GM12875 (cell line): ENCODE measurements around the gene GBP2.
"Not testable (repeated sequence)": the region's sequence is repeated elsewhere in the genome, so short reads cannot be mapped to it uniquely, and the experiment has no call there.

Source experiments
- H3K4me3 ChIP-seq: one replicate; pipeline ENCODE4 v1.5.1; 2011; ENCODE audit warnings: low read depth, low read length, control low read depth
- TF ChIP-seq, protein P1 (sequence below): IDR thresholded peaks from 2 replicates; pipeline ENCODE4 v1.5.1; 2011; ENCODE audit warnings: low read depth, mild to moderate bottlenecking, control low read depth, inconsistent platforms, low read length, moderate library complexity, borderline replicate concordance; ENCODE audit not compliant: insufficient read depth

The GBP2 gene

DNA sequence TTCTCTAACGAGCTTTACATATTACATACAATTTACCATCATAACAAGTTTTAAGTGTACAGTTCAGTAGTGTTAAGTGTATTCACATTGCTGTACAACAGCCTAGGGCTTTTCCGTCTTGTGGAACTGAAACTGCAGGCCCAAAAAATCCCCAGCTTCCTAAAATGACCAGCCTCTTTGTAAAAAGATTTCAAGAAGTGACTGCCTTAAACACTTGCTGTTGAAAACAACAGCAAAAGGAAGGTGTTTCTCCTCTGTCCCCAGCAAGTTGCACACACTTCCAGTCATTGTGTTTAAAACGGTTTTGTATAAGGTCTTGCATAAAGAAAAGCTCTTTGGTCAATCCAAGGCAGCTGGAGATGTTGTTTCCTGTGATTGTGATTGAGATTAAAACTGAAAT lies 44.9 kb downstream of the GBP2 start:
- TF ChIP-seq, protein P1, sequence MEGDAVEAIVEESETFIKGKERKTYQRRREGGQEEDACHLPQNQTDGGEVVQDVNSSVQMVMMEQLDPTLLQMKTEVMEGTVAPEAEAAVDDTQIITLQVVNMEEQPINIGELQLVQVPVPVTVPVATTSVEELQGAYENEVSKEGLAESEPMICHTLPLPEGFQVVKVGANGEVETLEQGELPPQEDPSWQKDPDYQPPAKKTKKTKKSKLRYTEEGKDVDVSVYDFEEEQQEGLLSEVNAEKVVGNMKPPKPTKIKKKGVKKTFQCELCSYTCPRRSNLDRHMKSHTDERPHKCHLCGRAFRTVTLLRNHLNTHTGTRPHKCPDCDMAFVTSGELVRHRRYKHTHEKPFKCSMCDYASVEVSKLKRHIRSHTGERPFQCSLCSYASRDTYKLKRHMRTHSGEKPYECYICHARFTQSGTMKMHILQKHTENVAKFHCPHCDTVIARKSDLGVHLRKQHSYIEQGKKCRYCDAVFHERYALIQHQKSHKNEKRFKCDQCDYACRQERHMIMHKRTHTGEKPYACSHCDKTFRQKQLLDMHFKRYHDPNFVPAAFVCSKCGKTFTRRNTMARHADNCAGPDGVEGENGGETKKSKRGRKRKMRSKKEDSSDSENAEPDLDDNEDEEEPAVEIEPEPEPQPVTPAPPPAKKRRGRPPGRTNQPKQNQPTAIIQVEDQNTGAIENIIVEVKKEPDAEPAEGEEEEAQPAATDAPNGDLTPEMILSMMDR = no peak
- no peak overlapping the region for H3K4me3 ChIP-seq

DNA sequence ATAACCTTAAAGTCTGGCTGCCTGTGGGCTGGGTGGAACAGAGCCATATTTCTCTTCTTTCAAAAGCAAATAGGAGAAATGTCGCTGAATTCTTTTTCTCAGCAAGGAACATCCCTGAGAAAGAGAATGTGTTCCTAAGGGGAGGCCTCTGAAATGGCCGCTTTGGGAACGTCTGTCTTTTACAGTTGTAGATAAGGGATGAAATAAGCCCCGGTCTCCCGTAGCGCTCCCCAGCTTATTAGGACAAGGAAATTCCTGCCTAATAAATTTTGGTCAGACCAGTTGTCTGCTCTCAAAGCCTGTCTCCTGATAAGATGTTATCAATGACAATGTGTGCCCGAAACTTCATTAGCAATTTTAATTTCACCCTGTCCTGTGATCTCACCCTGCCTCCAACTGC lies 45.8 kb downstream of the GBP2 start:
- H3K4me3 ChIP-seq = not testable (repeated sequence)

DNA sequence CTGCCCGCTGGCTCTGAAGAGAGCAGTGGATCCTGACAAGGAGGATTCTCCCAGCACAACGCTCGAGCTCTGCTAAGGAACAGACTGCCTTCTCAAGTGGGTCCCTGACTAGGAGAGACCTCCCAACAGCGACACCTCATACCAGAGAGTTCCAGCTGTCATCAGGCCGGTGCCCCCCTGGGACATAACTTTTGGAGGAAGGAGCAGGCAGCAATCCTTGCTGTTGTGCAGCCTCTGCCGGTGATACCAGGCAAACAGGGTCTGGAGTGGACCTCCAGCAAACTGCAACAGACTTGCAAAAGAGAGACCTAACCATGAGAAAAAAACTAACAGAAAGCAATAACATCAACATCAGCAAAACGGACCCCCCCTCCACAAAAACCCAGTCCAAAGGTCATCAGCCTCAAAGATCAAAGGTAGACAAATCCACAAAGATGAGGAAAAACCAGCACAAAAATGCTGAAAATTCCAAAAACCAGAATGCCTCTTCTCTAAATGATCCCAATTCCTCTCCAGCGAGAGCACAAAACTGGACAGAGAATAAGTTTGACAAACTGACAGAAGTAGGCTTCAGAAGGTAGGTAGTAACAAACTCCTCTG lies 53.3 kb downstream of the GBP2 start:
- H3K4me3 ChIP-seq = not testable (repeated sequence)

DNA sequence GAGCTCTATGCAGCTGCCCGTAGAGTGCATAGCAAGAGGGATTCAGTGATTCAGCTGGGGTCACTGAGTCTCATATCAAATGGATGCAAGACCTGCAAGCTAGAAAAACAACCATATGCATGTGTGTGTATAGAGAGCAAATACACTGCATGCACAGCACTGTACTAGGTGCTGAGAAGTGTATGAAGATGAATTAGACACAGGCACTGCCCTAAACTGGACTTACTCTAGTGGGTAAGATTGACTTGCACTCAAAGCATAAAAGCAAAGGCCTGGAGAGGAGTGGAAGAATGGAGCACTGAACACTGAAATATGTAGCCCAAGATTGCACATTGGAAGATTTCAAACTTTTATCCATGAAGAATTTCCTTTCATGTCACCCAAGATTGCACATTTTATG lies 55.4 kb downstream of the GBP2 start:
- TF ChIP-seq, protein P1 = no peak

DNA sequence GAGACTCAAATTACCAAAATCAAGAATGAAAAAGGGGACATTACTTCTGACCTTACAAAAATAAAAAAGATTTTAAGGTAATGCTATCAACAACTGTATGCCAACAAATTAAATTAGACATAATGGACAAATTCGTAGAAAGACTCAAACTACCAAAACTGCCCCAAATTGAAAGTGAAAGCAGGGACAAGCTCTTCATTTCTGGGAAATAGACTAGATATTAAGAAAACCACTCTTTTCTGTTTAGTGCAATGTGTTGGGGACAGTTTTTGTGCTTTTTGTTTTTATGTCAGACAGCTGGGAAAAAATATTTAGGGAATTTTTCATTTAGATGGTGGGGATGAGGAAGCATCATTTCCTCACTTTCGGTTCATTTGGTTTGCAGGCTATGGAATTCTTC lies 56.0 kb downstream of the GBP2 start:
- TF ChIP-seq, protein P1 = no peak
- no peak overlapping the region for H3K4me3 ChIP-seq

More for the DNA sequence above, 55.4 kb downstream of the GBP2 start:
- H3K4me3 ChIP-seq = no peak overlapping the region

DNA sequence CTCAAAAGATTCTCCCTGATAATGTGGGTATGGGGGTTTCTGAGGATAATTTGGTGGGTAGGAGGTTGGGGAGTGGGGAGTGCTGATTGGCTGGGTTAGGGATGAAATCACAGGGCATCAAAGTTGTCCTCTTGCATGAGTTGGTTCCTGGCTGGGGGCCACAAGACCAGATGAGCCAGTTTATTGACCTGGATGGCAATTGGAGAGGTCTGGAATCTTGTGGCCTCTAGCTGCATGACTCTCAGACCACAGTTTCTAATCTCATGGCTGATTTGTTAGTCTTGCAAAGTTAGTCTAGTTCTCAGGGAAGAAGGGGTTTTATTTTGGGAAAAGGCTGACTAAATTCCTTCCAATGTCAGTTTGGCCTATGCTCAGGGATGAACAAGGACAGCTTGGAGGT lies 57.6 kb downstream of the GBP2 start:
- TF ChIP-seq, protein P1 = no peak
- H3K4me3 ChIP-seq = no peak overlapping the region

DNA sequence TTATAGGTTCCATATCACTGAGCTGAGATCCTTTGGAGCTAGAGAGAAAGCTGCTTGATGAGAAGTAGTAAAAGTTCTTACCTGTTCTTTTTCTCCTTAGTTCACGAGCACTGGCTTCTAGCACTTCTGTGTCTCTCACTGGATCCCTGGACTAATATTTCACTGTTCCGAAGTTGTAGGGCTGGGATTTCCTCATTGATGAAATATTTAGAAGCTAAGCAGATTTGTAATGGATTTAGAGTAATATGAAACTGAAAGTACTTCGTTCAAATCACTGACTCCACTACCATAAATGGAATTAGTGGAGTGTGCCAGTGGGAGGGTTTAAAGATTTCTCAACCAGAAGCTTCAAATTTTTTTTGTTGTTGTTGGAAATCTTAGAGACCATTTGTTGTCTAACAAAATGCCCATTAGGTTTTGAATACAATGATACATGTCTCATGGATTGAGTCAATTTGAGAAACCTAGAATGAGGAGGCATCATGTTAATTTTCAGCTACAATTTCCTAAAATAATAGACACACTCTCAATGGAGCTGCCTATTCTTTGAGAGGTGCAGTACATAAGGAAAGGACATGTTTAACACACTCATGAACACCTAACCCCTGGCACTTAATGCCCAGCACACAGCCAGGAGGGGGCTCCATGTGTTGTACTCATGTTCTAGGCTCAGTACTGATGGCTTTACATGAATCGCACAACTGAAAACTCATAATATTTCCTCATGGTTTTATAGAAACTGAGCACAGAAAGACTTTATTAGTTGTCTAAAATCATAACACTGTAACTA lies 60.6 kb downstream of the GBP2 start, which contains the start of gene GBP1:
TSS of gene GBP1 (minus strand) at position 130 of the 790 bp plus-strand sequence. CDS start 1,974 bp downstream, outside the sequence.
- H3K4me3 ChIP-seq = peak within 1 kb of the TSS; percentile 54
- TF ChIP-seq, protein P1 = peak; percentile 14; the same call in 1 of the 2 replicates

DNA sequence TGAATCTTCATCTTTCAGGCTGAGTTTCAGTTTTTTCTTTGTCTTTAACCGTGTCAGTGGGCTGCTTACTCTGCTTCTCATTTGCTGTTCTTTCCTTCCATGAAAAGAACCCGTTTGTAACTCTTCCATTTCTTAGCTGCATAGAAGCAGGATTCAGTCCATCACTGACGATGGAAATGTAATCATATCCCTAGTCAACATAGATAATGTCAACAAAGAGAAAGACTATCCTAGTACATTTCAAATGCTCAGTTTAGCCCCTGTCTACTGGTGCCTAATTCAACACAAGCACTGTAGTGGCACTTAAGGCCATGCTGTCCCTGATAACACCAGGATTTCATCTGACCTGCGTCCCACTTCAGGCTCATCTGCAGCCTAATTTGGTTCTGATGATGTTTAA lies 61.3 kb downstream of the GBP2 start:
- TF ChIP-seq, protein P1 = no peak
- H3K4me3 ChIP-seq = peak overlapping the region; percentile 54
